GM18519 (cell line): Measurements from ENCODE around the gene YIPF2.
"Not testable (repeated sequence)": the region's sequence is repeated elsewhere in the genome, so short reads cannot be mapped to it uniquely, and the experiment has no call there.

ENCODE experiments used
- ATAC-seq: cut with Tn5 transposase; IDR thresholded peaks from one replicate; pipeline ENCODE4 v1.9.1; 2021; ENCODE audit warnings: mild to moderate bottlenecking, moderate library complexity; ENCODE audit not compliant: unreplicated experiment, low FRiP score

YIPF2 gene

DNA sequence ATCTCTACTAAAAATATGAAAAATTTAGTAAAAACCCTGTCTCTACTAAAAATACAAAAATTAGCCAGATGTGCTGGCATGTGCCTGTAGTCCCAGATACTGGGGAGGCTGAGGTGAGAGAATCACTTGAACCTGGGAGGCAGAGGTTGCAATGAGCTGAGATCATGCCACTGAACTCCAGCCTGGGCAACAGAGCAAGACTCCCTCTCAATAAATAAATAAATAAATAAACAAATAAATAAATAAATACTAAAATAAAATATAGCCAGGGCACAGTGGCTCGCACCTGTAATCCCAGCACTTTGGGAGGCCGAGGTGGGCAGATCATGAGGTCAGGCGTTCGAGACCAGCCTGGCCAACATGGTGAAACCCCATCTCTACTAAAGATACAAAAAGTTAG, 15.0 kb upstream of the YIPF2 start:
- not testable (repeated sequence) for ATAC-seq

DNA sequence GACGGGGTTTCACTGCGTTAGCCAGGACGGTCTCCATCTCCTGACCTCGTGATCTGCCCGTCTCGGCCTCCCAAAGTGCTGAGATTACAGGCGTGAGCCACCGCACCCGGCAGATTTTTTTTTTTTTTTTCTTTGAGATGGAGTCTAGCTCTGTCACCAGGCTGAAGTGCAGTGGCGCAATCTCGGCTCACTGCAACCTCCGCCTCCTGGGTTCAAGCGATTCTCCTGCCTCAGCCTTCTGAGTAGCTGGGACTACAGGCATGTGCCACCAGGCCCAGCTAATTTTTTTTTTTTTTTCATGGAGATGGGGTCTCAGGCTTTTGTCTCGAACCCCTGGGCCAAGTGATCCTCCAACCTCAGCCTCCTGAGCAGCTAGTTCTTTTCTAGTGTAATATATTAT, 13.2 kb upstream of the YIPF2 start:
- not testable (repeated sequence) for ATAC-seq

DNA sequence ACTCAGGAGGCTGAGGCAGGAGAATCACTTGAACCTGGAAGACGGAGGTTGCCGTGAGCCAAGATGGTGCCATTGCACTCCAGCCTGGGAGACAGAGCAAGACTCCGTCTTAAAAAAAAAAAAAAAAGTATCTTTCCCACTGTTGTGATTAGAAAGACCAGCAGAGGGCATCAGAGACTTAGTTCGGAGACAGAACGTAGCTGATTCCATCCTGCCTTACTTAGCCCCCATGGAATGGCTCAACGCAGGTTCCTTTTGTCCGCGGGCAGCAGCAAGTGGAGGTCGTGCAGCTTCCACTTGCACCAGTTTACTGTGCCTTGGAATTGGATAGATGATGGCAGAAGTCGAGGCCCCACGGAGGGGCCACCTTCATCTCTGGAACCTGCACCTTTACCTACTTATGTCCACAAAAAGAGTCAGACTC, 8.2 kb upstream of the YIPF2 start:
- ATAC-seq, result no peak

DNA sequence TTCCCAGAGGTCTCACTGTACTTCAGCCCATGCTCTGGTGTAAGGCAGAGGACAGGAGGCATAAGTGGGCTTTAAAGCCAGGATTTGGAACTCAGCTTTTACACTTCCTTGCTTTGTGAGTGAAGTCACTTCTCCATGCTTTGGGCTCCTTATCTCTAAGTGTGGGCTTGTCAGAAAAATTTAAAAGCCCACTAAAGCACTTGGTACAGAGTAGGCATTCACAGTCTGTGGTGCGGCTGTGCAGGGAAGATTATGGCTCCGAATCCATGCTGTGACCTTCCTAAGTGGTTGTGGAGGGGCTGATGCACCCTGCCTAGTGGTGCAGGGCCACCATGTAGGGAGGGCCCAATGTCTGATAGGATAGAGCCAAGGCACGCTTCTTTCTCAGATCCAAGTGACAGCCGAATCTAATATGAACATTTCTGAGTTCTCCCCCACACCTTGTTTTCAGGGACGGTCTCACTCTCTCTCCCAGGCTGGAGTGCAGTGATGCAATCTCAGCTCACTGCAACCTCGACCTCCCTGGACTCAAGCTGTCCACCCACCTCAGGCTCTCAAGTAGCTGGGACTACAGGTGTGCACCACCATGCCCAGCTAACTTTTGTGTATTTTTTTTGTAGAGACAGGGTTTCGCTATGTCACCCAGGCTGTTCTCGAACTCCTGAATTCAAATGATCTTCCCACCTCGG, 7.1 kb upstream of the YIPF2 start:
- no peak for ATAC-seq

DNA sequence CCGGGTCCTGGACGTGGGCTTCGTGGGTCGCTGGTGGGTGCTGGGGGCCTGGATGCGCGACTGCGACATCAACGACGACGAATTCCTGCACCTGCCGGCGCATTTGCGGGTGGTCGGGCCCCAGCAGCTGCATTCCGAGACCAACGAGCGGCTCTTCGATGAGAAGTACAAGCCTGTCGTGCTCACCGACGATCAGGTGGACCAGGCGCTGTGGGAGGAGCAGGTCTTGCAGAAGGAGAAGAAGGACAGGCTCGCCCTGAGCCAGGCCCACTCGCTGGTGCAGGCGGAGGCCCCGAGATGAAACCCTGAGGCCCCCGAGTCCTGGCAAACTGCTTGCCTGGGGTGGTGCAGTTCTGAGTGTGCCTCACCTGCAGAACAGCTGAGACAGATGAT, 959 bp upstream of the YIPF2 start:
- no peak for ATAC-seq

DNA sequence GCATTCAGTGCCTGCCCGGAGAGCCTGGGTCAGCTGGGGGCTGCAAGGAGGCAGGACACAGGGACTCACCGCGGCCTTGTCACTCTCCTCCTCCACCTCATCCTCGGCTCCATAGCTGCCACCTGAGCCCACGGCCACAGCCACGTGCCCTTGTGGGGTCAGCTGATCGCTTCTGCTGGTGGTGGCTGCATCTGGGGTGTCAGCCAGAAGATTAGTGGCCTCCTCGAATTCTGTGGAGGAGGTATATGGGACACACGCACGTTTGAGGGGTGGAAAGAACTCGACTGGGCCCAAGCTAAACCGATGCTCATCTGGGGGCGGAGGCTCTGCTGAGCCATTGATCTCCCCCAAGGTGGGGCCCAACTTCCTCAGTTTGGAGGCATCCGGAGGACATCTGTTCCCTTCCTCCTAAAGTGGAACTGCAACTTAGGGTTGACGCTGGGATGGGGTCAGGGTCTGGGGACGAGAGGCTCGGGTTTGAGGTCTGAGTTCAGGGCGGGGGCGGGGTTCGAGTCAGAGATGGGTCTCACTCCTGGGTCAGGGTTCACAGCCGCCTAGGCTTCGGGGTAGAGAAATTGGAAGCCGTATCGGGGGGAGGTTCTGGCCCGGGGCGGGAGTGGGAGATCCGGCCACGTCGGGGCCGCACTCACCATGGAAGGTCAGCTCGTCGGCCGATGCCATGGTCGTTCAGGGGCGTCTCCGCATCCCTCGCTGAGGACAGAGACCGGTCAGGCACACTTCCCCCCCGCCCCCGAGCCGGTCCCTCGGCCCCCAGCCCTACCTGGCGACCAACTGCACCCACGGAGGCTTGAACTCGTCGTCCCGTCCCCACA, 493 bp downstream of the YIPF2 start:
- no peak for ATAC-seq

DNA sequence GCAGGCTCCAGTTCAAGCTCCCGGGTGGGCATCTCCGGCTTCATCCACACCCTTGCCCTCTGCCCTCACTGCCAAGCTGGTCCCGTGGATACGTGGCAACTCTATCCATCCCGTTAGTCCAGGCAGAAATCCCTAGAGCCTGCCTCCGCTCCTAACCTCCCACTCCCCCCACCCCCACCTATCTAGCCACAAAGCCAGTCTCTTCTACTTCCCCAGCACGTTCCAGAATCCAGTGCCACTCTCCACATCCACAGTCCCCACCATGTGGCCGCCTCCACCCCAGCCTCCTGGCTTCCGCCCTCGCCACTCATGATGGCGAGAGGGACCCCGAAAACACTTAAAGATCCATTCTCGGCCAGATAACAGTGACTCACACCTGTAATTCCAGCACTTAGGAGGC, 3.8 kb downstream of the YIPF2 start:
- no peak for ATAC-seq

DNA sequence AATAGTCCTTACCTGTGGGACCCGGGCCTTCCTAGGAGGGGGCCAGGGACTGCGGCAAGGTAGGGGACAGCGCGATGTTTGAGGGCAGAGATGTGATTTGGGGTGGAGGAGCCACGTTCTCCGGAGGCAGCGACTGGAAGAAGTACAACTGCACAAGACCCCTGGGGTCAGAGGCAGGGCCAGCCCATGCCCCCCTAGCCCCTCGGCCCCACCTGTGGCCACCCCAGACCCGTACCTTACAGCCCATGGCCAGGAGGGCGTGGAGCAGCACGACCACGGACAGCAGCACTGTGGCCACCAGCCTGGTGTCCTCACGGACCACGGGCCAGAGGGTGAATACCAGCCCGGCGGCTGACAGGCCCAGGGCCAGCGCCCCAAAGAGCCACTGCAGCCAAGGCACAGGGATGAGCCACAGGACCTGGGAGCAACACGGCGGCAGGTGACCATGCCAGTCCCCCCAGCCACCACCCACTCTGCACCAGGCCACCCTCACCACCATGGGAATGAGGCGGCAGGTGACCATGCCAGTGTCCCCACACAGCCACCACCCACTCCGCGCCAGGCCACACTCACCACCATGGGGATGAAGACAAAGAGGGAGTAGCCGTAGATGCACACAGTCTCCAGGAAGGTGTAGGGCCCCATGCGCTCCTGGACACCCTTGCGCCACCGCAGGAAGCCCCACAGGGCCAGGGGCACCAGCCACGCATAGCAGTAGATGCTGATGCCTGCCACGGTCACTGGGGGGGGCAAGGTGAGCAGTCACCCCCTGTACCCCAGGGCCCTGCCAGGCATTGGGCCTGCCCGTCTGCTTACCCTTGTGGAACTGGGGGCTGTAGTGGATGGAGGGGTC, 5.0 kb downstream of the YIPF2 start:
- ATAC-seq, result no peak

DNA sequence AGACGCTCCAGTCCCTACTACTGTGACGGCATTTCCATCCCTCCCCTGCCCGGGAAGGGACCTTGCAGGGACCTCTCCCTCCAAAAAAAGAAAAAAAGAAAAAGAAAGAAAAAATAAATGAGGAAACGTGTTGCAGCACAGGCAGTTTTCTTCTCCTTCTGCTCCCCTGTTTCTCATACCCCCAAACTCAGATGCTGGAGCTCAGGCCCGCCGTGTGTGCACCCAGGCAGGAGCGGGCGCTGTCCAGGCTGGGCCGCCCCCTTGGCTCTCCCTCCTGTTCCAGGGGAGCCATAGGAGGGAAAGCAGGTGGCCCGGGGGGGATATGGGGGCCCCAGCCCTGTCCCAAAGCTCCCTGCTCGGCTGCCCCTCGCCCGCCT, 5.8 kb downstream of the YIPF2 start:
- ATAC-seq, result no peak

DNA sequence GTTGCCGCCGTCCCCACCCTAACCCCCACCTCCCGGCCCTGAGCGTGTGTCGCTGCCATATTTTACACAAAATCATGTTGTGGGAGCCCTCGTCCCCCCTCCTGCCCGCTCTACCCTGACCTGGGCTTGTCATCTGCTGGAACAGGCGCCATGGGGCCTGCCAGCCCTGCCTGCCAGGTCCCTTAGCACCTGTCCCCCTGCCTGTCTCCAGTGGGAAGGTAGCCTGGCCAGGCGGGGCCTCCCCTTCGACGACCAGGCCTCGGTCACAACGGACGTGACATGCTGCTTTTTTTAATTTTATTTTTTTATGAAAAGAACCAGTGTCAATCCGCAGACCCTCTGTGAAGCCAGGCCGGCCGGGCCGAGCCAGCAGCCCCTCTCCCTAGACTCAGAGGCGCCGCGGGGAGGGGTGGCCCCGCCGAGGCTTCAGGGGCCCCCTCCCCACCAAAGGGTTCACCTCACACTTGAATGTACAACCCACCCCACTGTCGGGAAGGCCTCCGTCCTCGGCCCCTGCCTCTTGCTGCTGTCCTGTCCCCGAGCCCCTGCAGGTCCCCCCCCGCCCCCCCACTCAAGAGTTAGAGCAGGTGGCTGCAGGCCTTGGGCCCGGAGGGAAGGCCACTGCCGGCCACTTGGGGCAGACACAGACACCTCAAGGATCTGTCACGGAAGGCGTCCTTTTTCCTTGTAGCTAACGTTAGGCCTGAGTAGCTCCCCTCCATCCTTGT, 6.4 kb downstream of the YIPF2 start:
- ATAC-seq, result no peak

DNA sequence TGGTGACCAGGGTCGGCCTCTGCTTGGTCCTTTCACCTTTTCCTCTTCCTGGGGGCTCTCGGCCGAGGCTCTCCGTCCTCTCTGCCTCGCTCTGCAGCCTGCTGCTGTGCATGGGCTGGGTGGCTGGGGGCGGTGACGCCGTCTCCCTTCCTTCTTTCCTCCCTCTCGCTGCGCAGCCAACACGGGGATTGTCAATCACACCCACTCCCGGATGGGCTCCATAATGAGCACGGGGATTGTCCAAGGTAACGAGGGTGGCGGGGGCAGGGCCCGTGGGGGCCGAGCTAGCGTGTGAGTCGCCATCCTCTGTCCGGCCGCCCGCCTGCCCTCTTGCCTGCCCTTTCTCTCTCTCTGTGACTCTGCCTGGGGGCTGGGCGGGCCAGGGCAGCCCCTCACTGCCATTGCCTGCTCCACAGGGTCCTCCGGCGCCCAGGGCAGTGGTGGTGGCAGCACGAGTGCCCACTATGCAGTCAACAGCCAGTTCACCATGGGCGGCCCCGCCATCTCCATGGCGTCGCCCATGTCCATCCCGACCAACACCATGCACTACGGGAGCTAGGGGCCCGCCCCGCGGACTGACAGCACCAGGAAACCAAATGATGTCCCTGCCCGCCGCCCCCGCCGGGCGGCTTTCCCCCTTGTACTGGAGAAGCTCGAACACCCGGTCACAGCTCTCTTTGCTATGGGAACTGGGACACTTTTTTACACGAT, 7.1 kb downstream of the YIPF2 start:
- ATAC-seq, result no peak

DNA sequence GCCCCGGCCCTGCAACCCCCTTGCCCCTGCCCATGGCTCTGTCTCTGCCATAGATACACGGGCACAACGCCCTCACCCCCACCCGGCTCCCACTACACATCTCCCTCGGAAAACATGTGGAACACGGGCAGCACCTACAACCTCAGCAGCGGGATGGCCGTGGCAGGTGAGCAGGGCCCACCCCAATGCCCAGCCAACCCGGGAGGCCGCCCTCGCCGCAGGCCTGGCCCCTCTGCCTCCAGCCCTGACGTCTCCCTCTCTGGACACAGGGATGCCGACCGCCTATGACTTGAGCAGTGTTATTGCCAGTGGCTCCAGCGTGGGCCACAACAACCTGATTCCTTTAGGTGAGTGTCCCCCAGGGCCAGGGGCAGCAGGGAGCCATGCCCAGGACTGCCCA, 7.7 kb downstream of the YIPF2 start:
- ATAC-seq, result no peak

DNA sequence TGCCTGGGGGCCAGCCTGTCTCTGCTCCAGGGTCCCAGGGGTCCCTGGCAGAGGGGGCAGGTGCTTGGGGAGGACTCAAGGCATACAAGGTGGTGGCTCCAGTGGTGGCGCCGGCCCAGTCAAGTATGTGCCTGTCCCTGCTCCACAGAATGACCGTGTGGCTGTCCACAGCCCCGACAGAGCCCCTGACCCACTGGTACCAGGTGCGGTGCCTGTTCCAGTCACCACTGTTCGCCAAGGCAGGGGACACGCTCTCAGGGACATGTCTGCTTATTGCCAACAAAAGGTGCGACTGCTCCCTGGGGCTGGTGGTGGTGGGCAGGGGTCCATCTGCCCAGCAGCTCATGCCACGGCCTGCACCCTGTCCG, 8.2 kb downstream of the YIPF2 start:
- ATAC-seq, result no peak

DNA sequence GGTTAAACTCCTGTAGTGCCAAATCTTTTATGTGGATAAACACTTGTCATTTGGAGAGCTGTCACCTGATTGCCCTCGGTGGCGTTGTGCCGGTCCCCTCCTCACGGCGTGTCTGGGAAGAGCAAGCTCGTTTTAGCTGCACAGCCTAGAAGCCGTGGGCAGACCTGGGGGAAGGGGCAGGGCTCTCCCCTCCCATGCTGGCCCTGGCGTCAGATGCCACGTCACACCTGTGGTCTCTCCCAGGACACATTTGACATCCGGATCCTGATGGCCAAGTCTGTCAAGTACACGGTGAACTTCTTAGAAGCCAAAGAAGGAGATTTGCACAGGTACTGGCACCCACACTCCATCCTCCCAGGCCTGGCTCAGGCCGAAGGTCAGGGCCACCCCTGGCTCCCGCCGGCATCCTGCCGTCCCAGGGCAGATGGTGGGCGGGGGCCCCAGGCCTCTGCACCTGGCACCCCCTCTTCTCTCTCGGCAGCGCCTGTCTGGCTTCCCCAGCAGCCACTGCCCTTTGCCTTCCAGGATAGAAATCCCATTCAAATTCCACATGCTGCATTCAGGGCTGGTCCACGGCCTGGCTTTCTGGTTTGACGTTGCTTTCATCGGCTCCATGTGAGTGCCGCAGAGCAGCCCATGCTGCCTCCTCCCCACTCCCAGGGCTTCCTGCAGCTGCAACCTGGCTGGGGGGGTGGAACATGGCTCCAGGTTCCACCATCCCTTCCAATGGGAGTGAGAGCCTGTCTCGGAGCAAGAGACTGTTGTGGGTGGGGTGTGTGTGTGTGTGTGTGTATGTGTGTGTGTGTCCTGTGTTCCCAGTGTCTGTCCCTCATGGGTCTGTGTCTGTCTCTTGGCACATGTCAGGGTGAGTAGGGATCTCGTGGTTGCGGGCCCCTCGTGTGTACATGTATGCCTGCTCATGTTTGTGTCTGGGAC, 8.8 kb downstream of the YIPF2 start:
- ATAC-seq, result no peak

DNA sequence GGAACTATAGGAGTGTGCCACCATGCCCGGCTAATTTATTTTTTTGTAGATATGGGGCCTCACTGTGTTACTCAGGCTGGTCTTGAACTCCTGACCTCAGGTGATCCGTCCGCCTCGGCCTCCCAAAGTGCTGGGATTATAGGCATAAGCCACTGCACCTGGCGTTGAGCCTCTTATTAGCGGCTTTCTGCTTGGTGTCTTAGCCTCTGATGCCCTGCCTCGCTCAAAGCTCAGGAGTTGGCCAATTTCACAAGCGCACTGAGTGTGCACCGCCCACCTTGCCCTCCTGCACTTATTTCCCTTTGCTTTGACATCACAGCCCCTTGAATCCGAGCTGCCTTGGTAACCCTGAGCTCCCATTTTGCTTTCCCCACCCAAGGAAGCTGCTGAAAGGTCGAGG, 10.1 kb downstream of the YIPF2 start:
- no peak for ATAC-seq

DNA sequence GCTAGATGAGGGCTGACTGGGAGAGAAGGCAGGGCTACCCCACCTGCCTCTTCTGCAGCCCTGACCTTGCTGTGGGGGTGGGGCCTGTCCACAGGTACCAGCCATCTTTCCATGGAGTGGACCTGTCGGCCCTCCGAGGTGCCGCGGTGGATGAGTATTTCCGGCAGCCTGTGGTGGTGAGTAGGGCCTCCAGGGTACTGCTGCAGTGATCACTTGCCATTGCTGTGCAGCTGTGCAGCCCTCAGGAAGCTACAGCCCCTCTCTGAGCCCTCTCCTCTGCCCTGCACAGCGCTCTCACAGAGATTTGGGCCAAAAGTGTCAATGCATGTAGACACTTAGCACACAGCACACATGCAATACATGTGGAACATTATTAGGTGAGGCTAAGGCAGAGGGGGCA, 11.8 kb downstream of the YIPF2 start:
- ATAC-seq, result no peak

DNA sequence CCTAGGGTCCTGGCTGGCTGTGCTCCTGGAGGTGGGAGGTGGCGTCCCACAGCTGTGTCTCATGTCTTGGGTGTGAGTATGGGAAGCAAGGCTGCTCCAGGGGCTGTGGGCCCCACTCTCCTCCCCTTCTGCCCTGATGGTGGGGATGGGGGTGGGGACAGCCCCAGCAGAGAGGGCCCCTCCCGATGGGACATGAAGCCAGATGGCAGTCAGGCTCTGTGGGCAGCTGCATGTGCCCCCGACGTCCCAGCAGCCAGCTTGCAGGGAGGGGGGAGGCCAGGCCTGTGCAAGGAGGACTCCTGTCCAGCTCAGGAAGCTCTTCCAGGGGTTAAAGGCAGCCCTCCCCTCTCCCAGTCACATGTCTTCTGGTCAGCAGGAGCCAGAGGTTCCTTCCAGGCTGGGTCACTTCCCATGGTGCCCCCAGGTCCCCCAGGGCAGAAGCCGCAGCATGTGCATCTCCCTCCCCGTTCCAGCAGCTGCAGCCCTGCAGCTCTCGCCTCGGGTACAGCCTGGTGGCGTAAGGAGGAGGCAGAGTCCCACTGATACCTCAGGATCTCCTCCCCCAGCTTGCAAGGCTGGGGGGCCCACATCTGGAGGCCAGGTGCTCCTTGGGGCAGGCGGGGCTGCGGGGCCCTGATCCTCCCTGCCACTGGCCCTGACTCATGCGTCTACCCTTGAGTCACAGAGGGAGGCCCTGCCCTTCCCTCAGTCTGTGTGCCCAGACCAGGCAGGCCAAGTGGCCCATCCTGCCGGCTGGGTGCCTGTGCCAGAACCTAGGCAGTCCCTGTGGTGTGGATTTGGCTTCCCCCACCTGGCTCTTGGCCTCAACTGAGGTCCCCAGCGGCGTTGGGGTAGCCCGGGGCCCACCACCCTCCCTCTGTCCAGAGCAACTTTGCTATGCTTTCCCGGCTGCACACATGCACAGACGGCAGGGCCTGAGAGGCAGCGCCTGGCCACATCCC, 13.0 kb downstream of the YIPF2 start:
- ATAC-seq, result no peak
